NB4 (cell line): ENCODE results near the gene LRRN4.

Source experiments
- CTCF ChIP-seq: IDR thresholded peaks from one replicate; pipeline ENCODE4 v1.5.1; 2012; ENCODE audit warnings: low read depth, low read length
- MAX ChIP-seq: IDR thresholded peaks from 2 replicates; pipeline ENCODE4 v1.6.1; 2011; ENCODE audit warnings: low read depth, low read length
- MYC ChIP-seq: IDR thresholded peaks from 2 replicates; pipeline ENCODE4 v1.6.1; 2011; ENCODE audit warnings: low read depth, low read length
- POLR2A ChIP-seq: IDR thresholded peaks from 2 replicates; pipeline ENCODE4 v1.6.1; 2011; ENCODE audit warnings: mild to moderate bottlenecking; ENCODE audit not compliant: insufficient read length; ENCODE audit errors: extremely low read depth

- TF ChIP-seq CTCF (no peak), POLR2A (no peak), MYC (no peak), MAX (no peak)
Measured at GRCh38 chr20:5991623-5992441, 62.0 kb downstream of the LRRN4 start.
